Tibial artery (tissue), 4 donors: Measurements from ENCODE around the gene FSTL4.

Experiments used
- DNase-seq, 2 donors: peaks; one replicate each; pipeline ENCODE4 v3.0.0-alpha.2; 2019
- H3K27ac ChIP-seq, 2 donors: fragments of 200-600 bp; sonication (generic) in 1 of 2; 1 replicate in 1 of 2; 2 replicates in 1 of 2; pipeline ENCODE4 v1.5.1; 2018 to 2019; ENCODE audit warnings: mild to moderate bottlenecking in 1 of 2
- H3K27me3 ChIP-seq, 2 donors: fragments of 200-600 bp; sonication (generic) in 1 of 2; one replicate each; pipeline versions ENCODE4 v1.5.1 to v1.6.0; 2016 to 2019
- H3K36me3 ChIP-seq, 3 donors: fragments of 200-600 bp; sonication (generic) in 2 of 3; one replicate each; pipeline ENCODE4 v1.5.1; 2016 to 2019; ENCODE audit warnings: mild to moderate bottlenecking in 2 of 3
- H3K4me1 ChIP-seq, 4 donors: fragments of 200-600 bp; sonication (generic) in 2 of 4; 1 replicate in 3 of 4; 2 replicates in 1 of 4; pipeline ENCODE4 v1.5.1; 2016 to 2019
- H3K4me3 ChIP-seq, 2 donors: fragments of 200-600 bp; sonication (generic) in 1 of 2; 1 replicate in 1 of 2; 2 replicates in 1 of 2; pipeline ENCODE4 v1.5.1; 2018 to 2019; ENCODE audit warnings: mild to moderate bottlenecking in 2 of 2
- H3K9me3 ChIP-seq, 3 donors: fragments of 200-600 bp; sonication (generic) in 1 of 3; one replicate each; pipeline ENCODE4 v1.5.1; 2016 to 2019
- CTCF ChIP-seq, 2 experiments: fragments of 200-600 bp in 1 of 2; fragments of 450-650 bp in 1 of 2; IDR thresholded peaks; one replicate each; pipeline ENCODE4 v1.5.1; 2017 to 2019; ENCODE audit warnings: antibody characterized with exemption in 2 of 2, mild to moderate bottlenecking in 1 of 2, moderate library complexity in 1 of 2
- intact Hi-C: fragments of 100-400 bp; cut with DNase I; formaldehyde crosslinking; loops from one replicate; pipeline ENCODE4 v1.15.0; 2023; ENCODE audit warnings: low total_unique reads

Gene FSTL4

GRCh38 chr5:133254803-133255202 is 357.5 kb downstream of the FSTL4 start:
- H3K36me3 ChIP-seq: no peaks in the 10 kb centered on the region
- no peaks in the 10 kb centered on the region for H3K9me3 ChIP-seq
- no peak for TF ChIP-seq CTCF (IDR thresholded peaks at IDR 0.05)
- no peak overlapping the region for H3K27ac ChIP-seq
- no peak overlapping the region for H3K4me3 ChIP-seq
- H3K4me1 ChIP-seq: no peaks in the 10 kb centered on the region
- intact Hi-C loops: no loop called here
- no peaks in the 10 kb centered on the region for H3K27me3 ChIP-seq
- DNase-seq: no peak

DNA sequence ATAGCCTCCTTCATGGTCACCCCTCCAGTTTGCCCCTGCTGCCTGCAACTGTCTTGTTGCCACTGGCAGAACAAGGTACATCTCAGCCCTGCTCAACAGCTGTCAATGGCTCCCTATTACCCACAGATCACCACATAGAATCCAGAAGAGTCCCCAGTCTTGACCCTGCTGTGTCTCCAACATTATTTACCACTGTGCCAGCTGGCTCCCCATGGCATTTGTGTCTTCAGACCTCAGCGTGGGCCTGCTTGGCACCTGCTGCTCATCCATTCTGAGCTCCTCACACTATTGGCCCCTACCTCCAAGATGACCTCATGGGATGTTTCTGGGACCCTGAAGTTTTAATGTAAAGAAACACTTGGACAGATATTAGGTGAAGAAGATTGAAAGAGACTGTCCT is 358.7 kb downstream of the FSTL4 start:
- intact Hi-C loops: no loop called here
- Histone ChIP-seq H3K9me3 (no peaks in the 10 kb centered on the region), H3K4me1 (no peaks in the 10 kb centered on the region), H3K4me3 (no peak overlapping the region), H3K27ac (no peak overlapping the region), H3K36me3 (no peaks in the 10 kb centered on the region), H3K27me3 (no peaks in the 10 kb centered on the region)
- no peak for DNase-seq
- no peak for TF ChIP-seq CTCF (IDR thresholded peaks at IDR 0.05)

DNA sequence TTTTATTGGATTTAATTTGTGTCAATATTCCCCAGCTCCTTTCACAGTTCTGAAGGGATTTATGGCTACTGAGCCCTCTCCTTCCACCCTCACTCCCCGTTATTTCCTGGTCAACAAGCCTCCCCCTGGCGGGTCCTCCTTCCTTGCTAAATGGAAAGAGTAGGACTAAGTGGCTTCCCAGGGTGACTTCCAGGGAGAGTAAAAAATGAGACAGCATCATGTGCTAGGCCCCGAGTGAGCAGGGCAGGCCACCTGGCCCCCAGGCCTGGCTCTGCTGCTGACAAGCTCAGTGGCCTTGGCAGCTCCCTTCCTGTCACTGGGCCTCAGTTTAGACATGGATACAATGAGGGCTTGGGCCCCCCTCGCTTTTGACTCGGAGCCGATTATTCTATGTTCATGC is 359.3 kb downstream of the FSTL4 start:
- Histone ChIP-seq H3K27ac (no peak overlapping the region), H3K36me3 (no peaks in the 10 kb centered on the region), H3K4me1 (no peaks in the 10 kb centered on the region), H3K9me3 (no peaks in the 10 kb centered on the region), H3K4me3 (no peak overlapping the region), H3K27me3 (no peaks in the 10 kb centered on the region)
- no peak for DNase-seq
- no peak for TF ChIP-seq CTCF (IDR thresholded peaks at IDR 0.05)
- intact Hi-C loops: no loop called here

- no peak for TF ChIP-seq CTCF (IDR thresholded peaks at IDR 0.05)
These were observed 360.2 kb downstream of the FSTL4 start for GRCh38 chr5:133252133-133252480.

GRCh38 chr5:133251296-133252132 is 360.8 kb downstream of the FSTL4 start:
- no peak overlapping the region for H3K27ac ChIP-seq
- no peak for TF ChIP-seq CTCF (IDR thresholded peaks at IDR 0.05)
- H3K36me3 ChIP-seq: no peaks in the 10 kb centered on the region
- H3K4me3 ChIP-seq: no peak overlapping the region
- no peaks in the 10 kb centered on the region for H3K9me3 ChIP-seq
- DNase-seq: no peak
- no peaks in the 10 kb centered on the region for H3K4me1 ChIP-seq
- intact Hi-C loops: no loop called here
- no peaks in the 10 kb centered on the region for H3K27me3 ChIP-seq

More at GRCh38 chr5:133252133-133252480, 360.2 kb downstream of the FSTL4 start:
- Histone ChIP-seq H3K4me1 (no peaks in the 10 kb centered on the region), H3K27me3 (no peaks in the 10 kb centered on the region), H3K9me3 (no peaks in the 10 kb centered on the region), H3K4me3 (no peak overlapping the region), H3K27ac (no peak overlapping the region), H3K36me3 (no peaks in the 10 kb centered on the region)
- DNase-seq: no peak
- intact Hi-C loops: no loop called here
